Tibial artery (tissue), 4 donors: Measurements from ENCODE around the gene FBN2.

Source experiments
- DNase-seq, 2 donors: peaks; one replicate each; pipeline ENCODE4 v3.0.0-alpha.2; 2019
- H3K27ac ChIP-seq, 2 donors: fragments of 200-600 bp; sonication (generic) in 1 of 2; 1 replicate in 1 of 2; 2 replicates in 1 of 2; pipeline ENCODE4 v1.5.1; 2018 to 2019; ENCODE audit warnings: mild to moderate bottlenecking in 1 of 2
- H3K27me3 ChIP-seq, 2 donors: fragments of 200-600 bp; sonication (generic) in 1 of 2; one replicate each; pipeline versions ENCODE4 v1.5.1 to v1.6.0; 2016 to 2019
- H3K36me3 ChIP-seq, 3 donors: fragments of 200-600 bp; sonication (generic) in 2 of 3; one replicate each; pipeline ENCODE4 v1.5.1; 2016 to 2019; ENCODE audit warnings: mild to moderate bottlenecking in 2 of 3
- H3K4me1 ChIP-seq, 4 donors: fragments of 200-600 bp; sonication (generic) in 2 of 4; 1 replicate in 3 of 4; 2 replicates in 1 of 4; pipeline ENCODE4 v1.5.1; 2016 to 2019
- H3K4me3 ChIP-seq, 2 donors: fragments of 200-600 bp; sonication (generic) in 1 of 2; 1 replicate in 1 of 2; 2 replicates in 1 of 2; pipeline ENCODE4 v1.5.1; 2018 to 2019; ENCODE audit warnings: mild to moderate bottlenecking in 2 of 2
- H3K9me3 ChIP-seq, 3 donors: fragments of 200-600 bp; sonication (generic) in 1 of 3; one replicate each; pipeline ENCODE4 v1.5.1; 2016 to 2019
- intact Hi-C: fragments of 100-400 bp; cut with DNase I; formaldehyde crosslinking; loops from one replicate; pipeline ENCODE4 v1.15.0; 2023; ENCODE audit warnings: low total_unique reads
- TF ChIP-seq, protein P1 (sequence below), 2 experiments: fragments of 200-600 bp in 1 of 2; fragments of 450-650 bp in 1 of 2; IDR thresholded peaks; one replicate each; pipeline ENCODE4 v1.5.1; 2017 to 2019; ENCODE audit warnings: antibody characterized with exemption in 2 of 2, mild to moderate bottlenecking in 1 of 2, moderate library complexity in 1 of 2

FBN2 gene

DNA sequence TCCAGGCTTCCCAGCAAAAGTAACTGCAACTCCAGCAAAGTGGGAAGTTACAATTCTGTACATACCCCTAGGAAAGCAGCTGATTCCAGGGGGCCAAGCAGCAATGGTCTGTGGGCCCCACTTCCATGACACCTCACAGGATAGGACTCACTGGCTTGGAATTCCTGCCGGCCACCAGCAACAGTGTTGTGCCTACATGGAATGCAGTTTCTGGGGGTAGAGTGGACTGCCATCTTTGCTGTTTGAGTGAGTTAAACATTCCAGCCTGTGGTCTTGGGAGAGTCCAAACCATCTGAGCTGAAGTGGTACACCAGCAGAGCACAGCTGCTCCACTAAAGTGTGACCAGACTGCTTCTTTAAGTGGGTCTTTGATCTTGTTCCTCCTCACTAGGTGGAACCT, 13.4 kb upstream of the FBN2 start:
- TF ChIP-seq, protein P1, sequence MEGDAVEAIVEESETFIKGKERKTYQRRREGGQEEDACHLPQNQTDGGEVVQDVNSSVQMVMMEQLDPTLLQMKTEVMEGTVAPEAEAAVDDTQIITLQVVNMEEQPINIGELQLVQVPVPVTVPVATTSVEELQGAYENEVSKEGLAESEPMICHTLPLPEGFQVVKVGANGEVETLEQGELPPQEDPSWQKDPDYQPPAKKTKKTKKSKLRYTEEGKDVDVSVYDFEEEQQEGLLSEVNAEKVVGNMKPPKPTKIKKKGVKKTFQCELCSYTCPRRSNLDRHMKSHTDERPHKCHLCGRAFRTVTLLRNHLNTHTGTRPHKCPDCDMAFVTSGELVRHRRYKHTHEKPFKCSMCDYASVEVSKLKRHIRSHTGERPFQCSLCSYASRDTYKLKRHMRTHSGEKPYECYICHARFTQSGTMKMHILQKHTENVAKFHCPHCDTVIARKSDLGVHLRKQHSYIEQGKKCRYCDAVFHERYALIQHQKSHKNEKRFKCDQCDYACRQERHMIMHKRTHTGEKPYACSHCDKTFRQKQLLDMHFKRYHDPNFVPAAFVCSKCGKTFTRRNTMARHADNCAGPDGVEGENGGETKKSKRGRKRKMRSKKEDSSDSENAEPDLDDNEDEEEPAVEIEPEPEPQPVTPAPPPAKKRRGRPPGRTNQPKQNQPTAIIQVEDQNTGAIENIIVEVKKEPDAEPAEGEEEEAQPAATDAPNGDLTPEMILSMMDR (IDR thresholded peaks at IDR 0.05) = no peak
- H3K4me1 ChIP-seq = no peaks in the 10 kb centered on the region
- no peaks in the 10 kb centered on the region for H3K36me3 ChIP-seq
- no peak overlapping the region for H3K4me3 ChIP-seq
- no peak overlapping the region for H3K27ac ChIP-seq
- H3K9me3 ChIP-seq = peaks cover 0 to 13% (median 12%) of the 10 kb centered on the region in 3 donors
- no peak for DNase-seq
- intact Hi-C loops = no loop called here
- no peaks in the 10 kb centered on the region for H3K27me3 ChIP-seq

DNA sequence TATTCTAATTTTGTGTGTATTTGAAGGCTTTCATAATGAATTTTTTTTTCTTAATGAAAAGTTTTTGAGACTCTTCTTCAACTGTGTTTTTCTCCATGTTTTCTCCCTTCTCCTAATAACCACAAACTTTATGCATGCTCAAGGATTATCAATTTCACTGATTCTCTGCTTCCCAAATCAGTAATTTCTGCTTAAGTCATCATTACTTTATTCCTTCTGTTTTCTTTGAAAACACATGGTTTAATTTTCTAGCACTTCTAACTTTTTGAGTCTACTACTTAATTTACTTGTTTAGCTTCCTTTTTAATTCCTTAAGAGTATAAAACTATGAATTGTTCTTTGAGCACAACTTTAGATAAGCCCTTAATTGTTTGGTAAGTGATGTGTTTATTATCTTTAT, 11.5 kb upstream of the FBN2 start:
- Histone ChIP-seq H3K27me3 (no peaks in the 10 kb centered on the region), H3K9me3 (peaks cover 0 to 13% (median 12%) of the 10 kb centered on the region in 3 donors), H3K36me3 (no peaks in the 10 kb centered on the region), H3K27ac (no peak overlapping the region), H3K4me1 (no peaks in the 10 kb centered on the region), H3K4me3 (no peak overlapping the region)
- intact Hi-C loops = no loop called here
- TF ChIP-seq, protein P1 (IDR thresholded peaks at IDR 0.05) = no peak
- no peak for DNase-seq

DNA sequence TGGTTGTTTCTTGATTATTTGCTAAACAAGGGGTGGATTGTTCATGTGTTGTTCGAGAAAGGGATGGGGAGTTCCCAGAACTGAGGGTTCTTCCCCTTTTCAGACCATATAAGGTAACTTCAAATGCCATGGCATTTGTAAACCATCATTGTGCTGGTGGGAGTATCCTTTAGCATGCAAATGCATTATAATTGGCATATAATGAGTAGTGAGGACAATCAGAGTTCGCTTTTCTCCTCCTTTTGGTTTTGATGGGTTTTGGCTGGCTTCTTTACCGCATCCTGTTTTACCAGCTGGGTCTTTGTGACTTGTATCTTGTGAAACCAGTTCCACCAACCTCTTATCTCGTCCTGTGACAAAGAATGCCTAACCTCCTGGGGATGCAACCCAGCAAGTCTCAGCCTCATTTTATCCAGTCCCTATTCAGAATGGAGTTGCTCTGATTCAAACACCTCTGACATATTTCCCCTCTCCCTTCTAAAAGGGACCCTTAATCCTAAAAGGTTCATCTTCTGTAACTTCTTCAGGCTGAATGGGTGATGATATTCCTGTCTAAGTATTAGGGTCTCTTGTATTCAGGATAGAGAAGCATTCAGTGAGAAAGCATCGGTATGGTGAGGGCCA, 8.7 kb upstream of the FBN2 start:
- TF ChIP-seq, protein P1 (IDR thresholded peaks at IDR 0.05) = no peak
- no peaks in the 10 kb centered on the region for H3K9me3 ChIP-seq
- no peaks in the 10 kb centered on the region for H3K27me3 ChIP-seq
- no peak overlapping the region for H3K4me3 ChIP-seq
- no peaks in the 10 kb centered on the region for H3K36me3 ChIP-seq
- H3K4me1 ChIP-seq = no peaks in the 10 kb centered on the region
- DNase-seq = no peak
- intact Hi-C loops = no loop called here
- no peak overlapping the region for H3K27ac ChIP-seq

DNA sequence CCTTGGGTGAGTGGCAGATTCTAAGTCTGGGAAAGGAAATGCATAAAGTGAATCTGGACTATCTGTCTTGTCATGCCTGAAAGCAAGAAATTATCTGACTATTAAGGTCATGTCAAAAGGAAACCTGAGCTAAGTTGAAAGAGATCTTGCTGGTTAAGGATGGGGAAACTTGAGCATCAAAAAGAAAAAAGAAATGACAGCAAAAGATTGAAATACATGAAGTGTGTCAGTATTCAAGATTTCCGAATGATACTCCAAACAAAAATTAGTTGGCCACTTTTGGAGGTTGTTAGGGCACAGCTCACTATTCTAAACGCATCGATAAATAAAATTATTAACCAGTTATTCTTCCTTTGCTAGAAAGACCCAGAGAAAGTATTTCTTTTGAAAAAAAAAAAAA, 3.3 kb upstream of the FBN2 start:
- DNase-seq = no peak
- H3K4me1 ChIP-seq = peaks cover 0 to 27% (median 20%) of the 10 kb centered on the region in 4 donors
- TF ChIP-seq, protein P1 (IDR thresholded peaks at IDR 0.05) = no peak
- intact Hi-C loops = no loop called here
- H3K27me3 ChIP-seq = peaks cover 0 to 25% of the 10 kb centered on the region in 2 donors
- no peaks in the 10 kb centered on the region for H3K36me3 ChIP-seq
- no peak overlapping the region for H3K27ac ChIP-seq
- no peak overlapping the region for H3K4me3 ChIP-seq
- H3K9me3 ChIP-seq = no peaks in the 10 kb centered on the region

DNA sequence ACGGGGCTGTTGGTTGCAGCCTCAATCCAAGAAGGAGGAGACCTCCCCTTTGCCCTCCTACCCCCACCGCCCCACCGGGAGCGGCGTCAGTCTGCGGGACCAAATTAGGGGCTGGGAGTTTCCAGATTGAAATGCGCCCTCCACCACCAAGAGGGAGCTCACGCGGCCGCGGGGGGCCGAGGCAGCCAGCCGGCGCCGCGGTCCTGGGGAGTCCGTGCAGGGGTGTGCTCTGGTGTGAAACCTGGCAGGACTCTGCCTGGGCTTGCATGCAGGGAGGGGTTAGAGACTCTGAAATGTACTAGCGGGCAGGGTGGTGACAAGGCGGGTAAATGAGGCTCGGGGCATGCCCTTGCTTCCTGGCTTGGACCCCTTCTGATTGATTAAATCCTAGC, 989 bp upstream of the FBN2 start:
- intact Hi-C loops = no loop called here
- Histone ChIP-seq H3K4me3 (peak overlapping the region; percentile 44 to 60), H3K27me3 (peaks cover 0 to 28% of the 10 kb centered on the region in 2 donors), H3K36me3 (no peaks in the 10 kb centered on the region), H3K4me1 (peaks cover 0 to 27% (median 20%) of the 10 kb centered on the region in 4 donors), H3K27ac (peak overlapping the region in 1 of 2 donors; percentile 2), H3K9me3 (no peaks in the 10 kb centered on the region)
- DNase-seq = no peak
- TF ChIP-seq, protein P1 (IDR thresholded peaks at IDR 0.05) = no peak
